Thyroid gland (tissue), 4 donors: ENCODE results near the gene TSTD2.

ENCODE experiments used
- POLR2A ChIP-seq, 2 donors: fragments of 450-650 bp; IDR thresholded peaks; one replicate each; pipeline ENCODE4 v1.6.1; 2017; ENCODE audit warnings: antibody characterized with exemption in 2 of 2, mild to moderate bottlenecking in 2 of 2, moderate library complexity in 1 of 2
- TF ChIP-seq, protein P1 (sequence below), 6 experiments: fragments of 200-600 bp in 3 of 6; fragments of 450-650 bp in 3 of 6; sonication (generic) in 3 of 6; IDR thresholded peaks; one replicate each; pipeline ENCODE4 v1.5.1; 2016 to 2019; ENCODE audit warnings: antibody characterized with exemption in 6 of 6, mild to moderate bottlenecking in 2 of 6, inconsistent platforms in 1 of 6, moderate library complexity in 1 of 6

DNA sequence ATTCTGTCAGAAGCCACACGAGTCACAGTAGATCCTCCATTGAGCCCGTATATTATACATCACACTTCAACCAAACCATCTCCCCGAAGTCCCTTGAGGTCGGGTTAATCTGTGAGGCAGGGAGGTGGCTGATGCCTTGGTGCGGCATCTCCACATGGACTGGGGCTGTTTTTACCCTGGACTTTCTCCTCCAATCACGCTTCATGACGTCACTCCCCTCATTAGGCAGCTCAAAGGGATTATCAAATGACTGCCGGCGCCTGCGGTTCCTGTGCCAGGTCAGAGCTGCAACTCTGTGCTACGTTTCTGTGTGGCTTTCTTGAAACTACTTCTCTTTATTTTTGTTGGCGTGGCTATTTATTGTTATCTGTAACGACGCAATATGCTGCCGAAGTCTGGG is 78.0 kb downstream of the TSTD2 start:
- TF ChIP-seq, protein P1, sequence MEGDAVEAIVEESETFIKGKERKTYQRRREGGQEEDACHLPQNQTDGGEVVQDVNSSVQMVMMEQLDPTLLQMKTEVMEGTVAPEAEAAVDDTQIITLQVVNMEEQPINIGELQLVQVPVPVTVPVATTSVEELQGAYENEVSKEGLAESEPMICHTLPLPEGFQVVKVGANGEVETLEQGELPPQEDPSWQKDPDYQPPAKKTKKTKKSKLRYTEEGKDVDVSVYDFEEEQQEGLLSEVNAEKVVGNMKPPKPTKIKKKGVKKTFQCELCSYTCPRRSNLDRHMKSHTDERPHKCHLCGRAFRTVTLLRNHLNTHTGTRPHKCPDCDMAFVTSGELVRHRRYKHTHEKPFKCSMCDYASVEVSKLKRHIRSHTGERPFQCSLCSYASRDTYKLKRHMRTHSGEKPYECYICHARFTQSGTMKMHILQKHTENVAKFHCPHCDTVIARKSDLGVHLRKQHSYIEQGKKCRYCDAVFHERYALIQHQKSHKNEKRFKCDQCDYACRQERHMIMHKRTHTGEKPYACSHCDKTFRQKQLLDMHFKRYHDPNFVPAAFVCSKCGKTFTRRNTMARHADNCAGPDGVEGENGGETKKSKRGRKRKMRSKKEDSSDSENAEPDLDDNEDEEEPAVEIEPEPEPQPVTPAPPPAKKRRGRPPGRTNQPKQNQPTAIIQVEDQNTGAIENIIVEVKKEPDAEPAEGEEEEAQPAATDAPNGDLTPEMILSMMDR (IDR thresholded peaks at IDR 0.05), result no peak
- TF ChIP-seq POLR2A (IDR thresholded peaks at IDR 0.05), result peak in 1 of 2 donors; percentile 22
